GM12878 (cell line): ENCODE measurements around the gene DNAJC17. TPM values are rescaled to one million over a fixed set of nuclear protein-coding genes. Genes with fewer than 3 reads are reported as not detected.
A peak's percentile ranks its signal among the peaks of the same experiment; 100 is the strongest.

Experiments used
- ATAC-seq: fragments of 200-7000 bp; cut with Tn5 transposase; 3 replicates; pipeline ENCODE4 v1.9.1; 2020; ENCODE audit warnings: mild to moderate bottlenecking, moderate library complexity
- BruUV-seq: library from RNA; stranded (reverse); fragments of 400-500 nt; replicated peaks from 2 replicates; lab custom pipeline; 2021; lab: Mats Ljungman, UMichigan
- CTCF ChIA-PET: fragments of 300-600 bp; sonication (Branson Sonifier 250); formaldehyde crosslinking; extraction: SDS; loops from one replicate; lab custom pipeline; 2021; ENCODE audit warnings: inconsistent platforms; lab: Yijun Ruan, JAX
- POLR2A ChIA-PET: fragments of 350-600 bp; formaldehyde crosslinking; extraction: SDS; loops from one replicate; lab custom pipeline; 2021; ENCODE audit warnings: inconsistent platforms; lab: Charles Lee
- RAD21 ChIA-PET: fragments of 300-600 bp; sonication (Branson Sonifier 250); formaldehyde crosslinking; loops from one replicate; lab custom pipeline; 2023; ENCODE audit warnings: antibody characterized with exemption; ENCODE audit not compliant: unreplicated experiment; lab: Charles Lee
- SMC1A ChIA-PET: fragments of 300-600 bp; sonication (Branson Sonifier 250); formaldehyde crosslinking; loops from one replicate; lab custom pipeline; 2023; ENCODE audit not compliant: unreplicated experiment, uncharacterized antibody; lab: Charles Lee
- DNase-seq: peaks from one replicate; pipeline ENCODE4 v3.0.0-alpha.2; 2011; ENCODE audit warnings: low read depth, low spot score
- FAIRE-seq: peaks from 3 replicates; lab custom pipeline; 2011; peaks lifted over from hg19 to GRCh38; lab: Jason Lieb, UNC
- H2AFZ ChIP-seq: 2 replicates; pipeline ENCODE4 v1.6.0; 2011; ENCODE audit warnings: low read depth, low read length, control low read depth; ENCODE audit not compliant: control insufficient read depth
- H3K27ac ChIP-seq: 2 replicates; pipeline ENCODE4 v1.5.1; 2011; ENCODE audit warnings: control low read depth; ENCODE audit not compliant: control insufficient read depth, insufficient read depth
- H3K27me3 ChIP-seq, 2 experiments: replicated peaks in 1 of 2; 2 replicates each; pipeline versions ENCODE4 v1.6.0 to v1.6.1; 2011; ENCODE audit warnings: low read length in 1 of 2; ENCODE audit not compliant: control insufficient read depth in 2 of 2, insufficient read depth in 2 of 2
- H3K36me3 ChIP-seq, 2 experiments: 2 replicates each; pipeline ENCODE4 v1.5.1; 2011; ENCODE audit warnings: low read length in 1 of 2; ENCODE audit not compliant: control insufficient read depth in 2 of 2, insufficient read depth in 2 of 2
- H3K4me1 ChIP-seq: 2 replicates; pipeline ENCODE4 v1.6.1; 2011; ENCODE audit warnings: mild to moderate bottlenecking, low read length, moderate library complexity, mixed read lengths; ENCODE audit not compliant: control insufficient read depth, insufficient read depth
- H3K4me2 ChIP-seq: 2 replicates; pipeline ENCODE4 v1.6.0; 2011; ENCODE audit warnings: control low read depth; ENCODE audit not compliant: control insufficient read depth, insufficient read depth
- H3K4me3 ChIP-seq: fragments of 200-600 bp; sonication (generic); 2 replicates; pipeline ENCODE4 v1.5.1; 2016
- H3K79me2 ChIP-seq: 2 replicates; pipeline ENCODE4 v1.6.0; 2011; ENCODE audit warnings: low read length; ENCODE audit not compliant: control insufficient read depth, insufficient read depth
- H3K9ac ChIP-seq: 2 replicates; pipeline ENCODE4 v1.8.0; 2011; ENCODE audit warnings: low read length, control low read depth, mixed read lengths; ENCODE audit not compliant: control insufficient read depth, insufficient read depth
- H3K9me3 ChIP-seq: replicated peaks from 3 replicates; pipeline ENCODE4 v1.5.1; 2011; ENCODE audit warnings: mild to moderate bottlenecking, low read length; ENCODE audit not compliant: control insufficient read depth, insufficient read depth
- H4K20me1 ChIP-seq: 2 replicates; pipeline ENCODE4 v1.6.0; 2011; ENCODE audit not compliant: control insufficient read depth, insufficient read depth
- BCL3 ChIP-seq: IDR thresholded peaks from 2 replicates; pipeline ENCODE4 v1.6.1; 2011; ENCODE audit warnings: borderline replicate concordance, low read depth, mild to moderate bottlenecking, moderate library complexity, low read length; ENCODE audit not compliant: insufficient read depth, poor library complexity, severe bottlenecking
- CHD1 ChIP-seq: IDR thresholded peaks from 2 replicates; pipeline ENCODE4 v1.6.1; 2012; ENCODE audit warnings: low read depth, low read length, improper control_type of control experiment
- NR2F1 ChIP-seq: fragments of 450-650 bp; conservative IDR thresholded peaks from 2 replicates; pipeline ENCODE4 v1.6.1; 2017; ENCODE audit warnings: mild to moderate bottlenecking
- RUNX3 ChIP-seq: IDR thresholded peaks from 2 replicates; pipeline ENCODE4 v1.6.1; 2012; ENCODE audit warnings: low read length, inconsistent platforms
- ZNF384 ChIP-seq: IDR thresholded peaks from 2 replicates; pipeline ENCODE4 v1.6.1; 2012; ENCODE audit warnings: low read depth, mild to moderate bottlenecking, low read length, improper control_type of control experiment, borderline replicate concordance
- WGBS: methylation state at CpG from one replicate; pipeline ENCODE4 v1.1.6; 2016; ENCODE audit warnings: low lambda C conversion rate; ENCODE audit not compliant: insufficient replicate concordance, insufficient coverage; ENCODE audit errors: missing lambda C conversion rate; 5-methylcytosine and 5-hydroxymethylcytosine counted together
- in situ Hi-C: fragments of 300-500 bp; cut with MboI; formaldehyde crosslinking; loops from 9 replicates; pipeline ENCODE4 v1.14.3; 2018; ENCODE audit warnings: mixed read lengths
- intact Hi-C: fragments of 100-400 bp; cut with micrococcal nuclease; formaldehyde crosslinking; loops from one replicate; pipeline ENCODE4 v1.14.2; 2022; ENCODE audit not compliant: unreplicated experiment
- polyA plus RNA-seq, 11 experiments: library from polyadenylated mRNA; depleted of rRNA in 4 of 11; unstranded in 6 of 11; stranded (reverse) in 5 of 11; fragments of >200 nt; fragmentation: Nextera tagmentation in 4 of 11; fragmentation: Illumina TruSeq in 1 of 11; extraction: Ambion mirVana in 4 of 11; extraction: Trizol in 1 of 11; gene quantifications; 1 replicate in 1 of 11; 2 replicates in 10 of 11; pipeline versions ENCODE4 v1.2.1 to v1.2.3, GENCODE V29; 2011 to 2016; ENCODE audit warnings: inconsistent platforms in 2 of 11, missing spikeins in 2 of 11, low read depth in 1 of 11
- total RNA-seq, 4 experiments: library from RNA; depleted of rRNA in 3 of 4; stranded (reverse); fragments of >200 nt in 3 of 4; fragmentation: Illumina TruSeq in 1 of 4; extraction: Trizol in 1 of 4; gene quantifications; 2 replicates each; pipeline versions ENCODE4 v1.2.1 to v1.2.3, GENCODE V29; 2013 to 2021
- TF ChIP-seq, protein P1 (sequence below): fragments of 450-650 bp; IDR thresholded peaks from 2 replicates; pipeline ENCODE4 v1.6.1; 2016; ENCODE audit warnings: mild to moderate bottlenecking

Gene DNAJC17
- total and polyA plus RNA-seq, 10 of the 15 experiments (the other 5 are each of a cell fraction or from before 2014, with no cell fraction given), result 6.1 to 62.8 (median 45.4) TPM

GRCh38 chr15:40845511-40846284 is 38.4 kb upstream of the DNAJC17 start:
- Histone ChIP-seq H3K9ac (0 out of 2 replicates have a peak overlapping the region, but pooled peaks have one; percentile 45), H3K27ac (peak overlapping the region; percentile 76; the same call in 1 of the 2 replicates), H4K20me1 (no peaks in the 10 kb centered on the region), H3K4me2 (peak overlapping the region; percentile 86), H3K27me3 (peaks cover 1 to 3% of the 10 kb centered on the region in 2 experiments; a peak in 1 of 4 replicates), H3K4me3 (peak overlapping the region; percentile 45; the same call in 1 of the 2 replicates), H2AFZ (no peak overlapping the region), H3K9me3 (no peaks in the 10 kb centered on the region), H3K36me3 (no peaks in the 10 kb centered on the region), H3K4me1 (peaks cover 26% of the 10 kb centered on the region), H3K79me2 (no peaks in the 10 kb centered on the region)
- in situ Hi-C loops, result no loop called here
- intact Hi-C loops, result loop anchor here (5.0 to 10.0 kb wide), 2 partner anchors 38 to 269 kb away; partner anchors contain the start of genes DNAJC17, INO80 and ZFYVE19
- CTCF ChIA-PET, result interaction anchor here (1.6 to 8.8 kb wide), 3 partner anchors 13 to 59 kb away, joined by 3 to 140 read pairs (median 37); no protein-coding TSS in a partner anchor
- SMC1A ChIA-PET, result interaction anchor here (1.3 to 5.0 kb wide), 4 partner anchors 13 to 338 kb away, joined by 4 to 47 read pairs (median 20); no protein-coding TSS in a partner anchor
- 92% methylated on average over 7 of the region's 8 CpGs for WGBS
- no peak for DNase-seq
- no TSS peak for BruUV-seq
- peak; percentile 17; the same call in 2 of the 3 replicates for ATAC-seq
- RAD21 ChIA-PET, result interaction anchor here (1.4 to 5.0 kb wide), 5 partner anchors 12 to 48 kb away, joined by 6 to 41 read pairs (median 20); partner anchors contain the start of genes RHOV and VPS18
- POLR2A ChIA-PET, result interaction anchor here (1.0 to 5.0 kb wide), 4 partner anchors 12 to 45 kb away, joined by 3 to 39 read pairs (median 10); partner anchors contain the start of gene RHOV
- 0 out of 2 replicates have a peak, but pooled peaks have one; percentile 11 for TF ChIP-seq NR2F1
- no peak for TF ChIP-seq RUNX3
- no peak for FAIRE-seq

DNA sequence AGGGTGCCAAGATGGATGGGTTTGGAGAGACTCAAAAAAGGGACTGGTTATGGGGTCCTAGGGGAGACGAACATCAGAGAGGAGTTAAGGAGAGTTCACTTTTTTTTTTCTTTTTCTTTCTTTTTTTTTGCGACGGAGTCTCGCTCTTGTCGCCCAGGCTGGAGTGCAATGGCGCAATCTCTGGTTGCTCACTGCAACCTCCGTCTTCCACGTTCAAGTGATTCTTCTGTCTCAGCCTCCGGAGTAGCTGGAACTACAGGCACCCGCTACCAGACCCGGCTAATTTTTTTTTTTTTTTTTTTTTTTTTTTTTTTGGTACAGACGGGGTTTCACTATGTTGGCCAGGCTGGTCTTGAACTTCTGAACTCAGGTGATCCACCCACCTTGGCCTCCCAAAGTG is 37.8 kb upstream of the DNAJC17 start:
- no peak overlapping the region for H3K27ac ChIP-seq
- ChIA-PET POLR2A (interaction anchor here (0.6 to 5.0 kb wide), 7 partner anchors 27 to 285 kb away, joined by 3 to 39 read pairs (median 5); partner anchors contain the start of gene RHOV), SMC1A (interaction anchor here (0.6 to 2.2 kb wide), 5 partner anchors 12 to 150 kb away, joined by 3 to 7 read pairs (median 5); partner anchors contain the start of gene RAD51), CTCF (interaction anchor here (0.6 to 8.8 kb wide), 6 partner anchors 13 to 63 kb away, joined by 3 to 140 read pairs (median 4); partner anchors contain the start of gene VPS18), RAD21 (interaction anchor here (0.6 to 5.0 kb wide), 7 partner anchors 13 to 70 kb away, joined by 3 to 41 read pairs (median 6); partner anchors contain the start of genes DNAJC17, VPS18 and ZFYVE19)
- peaks cover 1 to 3% of the 10 kb centered on the region in 2 experiments; a peak in 1 of 4 replicates for H3K27me3 ChIP-seq
- no peak for FAIRE-seq
- peak overlapping the region; percentile 86 for H2AFZ ChIP-seq
- no peak for ATAC-seq
- 83% methylated on average over 7 of the region's 12 CpGs for WGBS
- BruUV-seq, result no TSS peak
- H3K4me1 ChIP-seq, result peaks cover 26% of the 10 kb centered on the region
- intact Hi-C loops, result loop anchor here (5.0 to 10.0 kb wide), 2 partner anchors 38 to 270 kb away; partner anchors contain the start of genes DNAJC17, INO80 and ZFYVE19
- in situ Hi-C loops, result no loop called here
- no peaks in the 10 kb centered on the region for H3K36me3 ChIP-seq
- no peaks in the 10 kb centered on the region for H3K9me3 ChIP-seq
- no peaks in the 10 kb centered on the region for H4K20me1 ChIP-seq
- peak overlapping the region; percentile 47; the same call in 1 of the 2 replicates for H3K9ac ChIP-seq
- no peaks in the 10 kb centered on the region for H3K79me2 ChIP-seq
- DNase-seq, result no peak
- H3K4me2 ChIP-seq, result peak overlapping the region; percentile 98
- TF ChIP-seq BCL3 (no peak), ZNF384 (no peak), CHD1 (no peak)
- TF ChIP-seq, protein P1, sequence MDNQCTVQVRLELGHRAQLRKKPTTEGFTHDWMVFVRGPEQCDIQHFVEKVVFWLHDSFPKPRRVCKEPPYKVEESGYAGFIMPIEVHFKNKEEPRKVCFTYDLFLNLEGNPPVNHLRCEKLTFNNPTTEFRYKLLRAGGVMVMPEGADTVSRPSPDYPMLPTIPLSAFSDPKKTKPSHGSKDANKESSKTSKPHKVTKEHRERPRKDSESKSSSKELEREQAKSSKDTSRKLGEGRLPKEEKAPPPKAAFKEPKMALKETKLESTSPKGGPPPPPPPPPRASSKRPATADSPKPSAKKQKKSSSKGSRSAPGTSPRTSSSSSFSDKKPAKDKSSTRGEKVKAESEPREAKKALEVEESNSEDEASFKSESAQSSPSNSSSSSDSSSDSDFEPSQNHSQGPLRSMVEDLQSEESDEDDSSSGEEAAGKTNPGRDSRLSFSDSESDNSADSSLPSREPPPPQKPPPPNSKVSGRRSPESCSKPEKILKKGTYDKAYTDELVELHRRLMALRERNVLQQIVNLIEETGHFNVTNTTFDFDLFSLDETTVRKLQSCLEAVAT, result peak; percentile 95
- H3K4me3 ChIP-seq, result peak overlapping the region; percentile 75
